ENCODE data around the gene TCF25.

- TF ChIP-seq EZH2phosphoT487 (IDR thresholded peaks at IDR 0.05; ENCODE audit: low read depth, severe bottlenecking, unreplicated experiment): no peak
- TF ChIP-seq CTCF (IDR thresholded peaks at IDR 0.05; ENCODE audit: poor library complexity): no peak
These were observed 18.0 kb upstream of the TCF25 start for GRCh38 chr16:89855301-89855945.

Data from hepatocyte (in vitro differentiated cells).